PC-3 (cell line): ENCODE results near the gene EXOC7. TPM values are rescaled to one million over a fixed set of nuclear protein-coding genes. Genes with fewer than 3 reads are reported as not detected.
A peak's percentile ranks its signal among the peaks of the same experiment; 100 is the strongest.

Source experiments
- ATAC-seq: fragments of 200-7000 bp; cut with Tn5 transposase; 2 replicates; pipeline ENCODE4 v1.9.1; 2020; ENCODE audit warnings: mild to moderate bottlenecking, moderate library complexity
- BruUV-seq: library from RNA; stranded (reverse); fragments of 400-500 nt; replicated peaks from 2 replicates; lab custom pipeline; 2021; lab: Mats Ljungman, UMichigan
- CTCF ChIA-PET: fragments of 300-600 bp; sonication (Branson Sonifier 250); formaldehyde crosslinking; loops from one replicate; lab custom pipeline; 2022; ENCODE audit warnings: antibody characterized with exemption; lab: Charles Lee
- POLR2A ChIA-PET: fragments of 300-600 bp; sonication (Branson Sonifier 250); formaldehyde crosslinking; loops from one replicate; lab custom pipeline; 2022; ENCODE audit warnings: antibody characterized with exemption; ENCODE audit not compliant: unreplicated experiment; lab: Charles Lee
- DNase-seq: peaks from one replicate; pipeline ENCODE4 v3.0.0-alpha.2; 2015
- H2AFZ ChIP-seq: fragments of 300-600 bp; sonication (generic); 2 replicates; pipeline ENCODE4 v1.6.0; 2016; ENCODE audit warnings: antibody characterized with exemption, low read length
- H3F3A ChIP-seq: fragments of 300-600 bp; sonication (generic); one replicate; pipeline ENCODE4 v1.6.0; 2017; ENCODE audit warnings: antibody characterized with exemption, low read length, control low read depth, mild to moderate bottlenecking; ENCODE audit not compliant: unreplicated experiment
- H3K27ac ChIP-seq: fragments of 300-600 bp; sonication (generic); 2 replicates; pipeline ENCODE4 v1.5.1; 2016; ENCODE audit warnings: mild to moderate bottlenecking, low read length
- H3K27me3 ChIP-seq: fragments of 300-600 bp; sonication (generic); 2 replicates; pipeline ENCODE4 v1.6.1; 2016; ENCODE audit warnings: low read length, mixed read lengths
- H3K36me3 ChIP-seq: fragments of 300-600 bp; sonication (generic); 2 replicates; pipeline ENCODE4 v1.6.1; 2016; ENCODE audit warnings: low read depth, mixed run types, low read length, mixed read lengths
- H3K4me1 ChIP-seq: fragments of 300-600 bp; sonication (generic); 2 replicates; pipeline ENCODE4 v1.5.1; 2016; ENCODE audit warnings: low read length; ENCODE audit not compliant: insufficient read depth
- H3K4me2 ChIP-seq: fragments of 300-600 bp; sonication (generic); 2 replicates; pipeline ENCODE4 v1.6.0; 2016; ENCODE audit warnings: low read length
- H3K4me3 ChIP-seq: fragments of 300-600 bp; sonication (generic); 2 replicates; pipeline ENCODE4 v1.5.1; 2016; ENCODE audit warnings: mild to moderate bottlenecking, low read length, mixed read lengths
- H3K79me2 ChIP-seq: fragments of 300-600 bp; sonication (generic); 2 replicates; pipeline ENCODE4 v1.6.1; 2017; ENCODE audit warnings: low read length, mixed read lengths
- H3K9ac ChIP-seq: fragments of 300-600 bp; sonication (generic); 2 replicates; pipeline ENCODE4 v1.6.0; 2016; ENCODE audit warnings: mild to moderate bottlenecking, low read length
- H3K9me2 ChIP-seq: fragments of 300-600 bp; sonication (generic); replicated peaks from 2 replicates; pipeline ENCODE4 v1.6.1; 2016; ENCODE audit warnings: mixed run types, low read length, mixed read lengths
- H3K9me3 ChIP-seq: fragments of 300-600 bp; sonication (generic); 2 replicates; pipeline ENCODE4 v1.6.1; 2016; ENCODE audit warnings: low read length, mixed read lengths
- H4K20me1 ChIP-seq: fragments of 300-600 bp; sonication (generic); 2 replicates; pipeline ENCODE4 v1.6.1; 2016; ENCODE audit warnings: low read length, mixed read lengths
- EZH2 ChIP-seq: fragments of 300-600 bp; sonication (generic); IDR thresholded peaks from one replicate; pipeline ENCODE4 v1.6.1; 2017; ENCODE audit warnings: antibody characterized with exemption, mild to moderate bottlenecking, low read length; ENCODE audit not compliant: unreplicated experiment
- EZH2phosphoT487 ChIP-seq: fragments of 300-600 bp; sonication (generic); IDR thresholded peaks from 2 replicates; pipeline ENCODE4 v1.6.1; 2018; ENCODE audit warnings: mild to moderate bottlenecking, antibody characterized with exemption, low read length, borderline replicate concordance
- intact Hi-C: fragments of 100-400 bp; cut with micrococcal nuclease; formaldehyde crosslinking; loops from 2 replicates; pipeline ENCODE4 v1.9.0; 2023
- total RNA-seq: library from RNA; depleted of rRNA; stranded (reverse); fragments of >200 nt; gene quantifications from 2 replicates; pipeline ENCODE4 v1.2.3, GENCODE V29; 2014
- TF ChIP-seq, protein P1 (sequence below): fragments of 300-600 bp; sonication (generic); conservative IDR thresholded peaks from 2 replicates; pipeline ENCODE4 v1.5.1; 2017; ENCODE audit warnings: antibody characterized with exemption, low read depth, mild to moderate bottlenecking, low read length

Gene EXOC7
- total RNA-seq, 1 experiment from 2014 or later, result 153 TPM

DNA sequence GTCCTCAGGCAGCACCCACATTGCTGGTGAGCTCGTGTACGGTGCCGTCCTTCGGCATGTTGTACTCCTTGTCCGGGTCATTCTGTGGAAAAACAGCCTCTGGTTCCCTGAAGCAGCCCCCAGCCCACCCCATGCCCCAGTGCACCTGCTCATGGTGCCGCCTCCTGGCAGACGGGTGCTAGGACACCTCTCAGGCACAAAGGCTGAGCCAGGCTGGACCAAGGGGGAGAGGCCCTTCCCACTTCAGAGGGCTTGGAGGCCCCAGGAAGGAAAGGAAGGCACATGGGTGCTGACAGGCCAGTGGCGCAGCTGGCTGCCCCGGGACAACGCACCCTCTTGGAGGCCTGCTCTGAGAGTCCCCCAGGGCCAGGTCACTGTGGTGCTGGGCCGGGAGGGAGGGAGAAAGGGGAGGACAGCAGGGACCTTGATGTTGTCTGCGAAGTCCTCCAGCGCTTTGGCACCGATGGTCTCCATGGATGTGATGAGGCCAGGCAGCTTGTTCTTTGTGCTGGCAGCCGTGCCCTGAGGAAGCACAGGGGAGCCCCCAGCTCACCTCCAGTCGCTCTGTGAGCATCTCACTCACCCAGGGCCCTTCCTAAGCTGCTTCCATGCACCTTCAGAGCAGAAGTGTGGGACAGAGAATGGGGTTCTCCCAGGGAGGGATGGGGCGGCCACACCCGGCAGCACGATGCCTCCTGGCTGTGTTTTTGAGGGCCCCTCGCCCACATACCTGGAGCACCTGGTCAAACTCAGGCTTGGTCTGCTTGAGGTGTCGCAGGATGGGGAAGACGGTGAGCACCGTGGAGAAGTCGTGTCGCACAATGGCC is 15.3 kb downstream of the EXOC7 start:
- no peaks in the 10 kb centered on the region for H3K27me3 ChIP-seq
- no peaks in the 10 kb centered on the region for H3K79me2 ChIP-seq
- no peaks in the 10 kb centered on the region for H3K4me1 ChIP-seq
- H3K9me3 ChIP-seq, result no peaks in the 10 kb centered on the region
- H3K4me2 ChIP-seq, result no peak overlapping the region
- CTCF ChIA-PET, result no interaction called here
- no peak for DNase-seq
- H2AFZ ChIP-seq, result no peak overlapping the region
- ATAC-seq, result peak; percentile 44; the same call in 1 of the 2 replicates
- no peaks in the 10 kb centered on the region for H3K9me2 ChIP-seq
- H3K36me3 ChIP-seq, result peaks cover 64% of the 10 kb centered on the region
- TF ChIP-seq, protein P1, sequence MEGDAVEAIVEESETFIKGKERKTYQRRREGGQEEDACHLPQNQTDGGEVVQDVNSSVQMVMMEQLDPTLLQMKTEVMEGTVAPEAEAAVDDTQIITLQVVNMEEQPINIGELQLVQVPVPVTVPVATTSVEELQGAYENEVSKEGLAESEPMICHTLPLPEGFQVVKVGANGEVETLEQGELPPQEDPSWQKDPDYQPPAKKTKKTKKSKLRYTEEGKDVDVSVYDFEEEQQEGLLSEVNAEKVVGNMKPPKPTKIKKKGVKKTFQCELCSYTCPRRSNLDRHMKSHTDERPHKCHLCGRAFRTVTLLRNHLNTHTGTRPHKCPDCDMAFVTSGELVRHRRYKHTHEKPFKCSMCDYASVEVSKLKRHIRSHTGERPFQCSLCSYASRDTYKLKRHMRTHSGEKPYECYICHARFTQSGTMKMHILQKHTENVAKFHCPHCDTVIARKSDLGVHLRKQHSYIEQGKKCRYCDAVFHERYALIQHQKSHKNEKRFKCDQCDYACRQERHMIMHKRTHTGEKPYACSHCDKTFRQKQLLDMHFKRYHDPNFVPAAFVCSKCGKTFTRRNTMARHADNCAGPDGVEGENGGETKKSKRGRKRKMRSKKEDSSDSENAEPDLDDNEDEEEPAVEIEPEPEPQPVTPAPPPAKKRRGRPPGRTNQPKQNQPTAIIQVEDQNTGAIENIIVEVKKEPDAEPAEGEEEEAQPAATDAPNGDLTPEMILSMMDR, result peak; percentile 31; the same call in 1 of the 2 replicates
- no peak for TF ChIP-seq EZH2
- no TSS peak for BruUV-seq
- H3K9ac ChIP-seq, result no peak overlapping the region
- intact Hi-C loops, result no loop called here
- H4K20me1 ChIP-seq, result no peaks in the 10 kb centered on the region
- POLR2A ChIA-PET, result no interaction called here
- no peak overlapping the region for H3K27ac ChIP-seq
- H3F3A ChIP-seq, result no peaks in the 10 kb centered on the region
- H3K4me3 ChIP-seq, result no peak overlapping the region

GRCh38 chr17:76087531-76087930 is 16.1 kb downstream of the EXOC7 start:
- Histone ChIP-seq H3K9me3 (no peaks in the 10 kb centered on the region), H2AFZ (no peak overlapping the region), H3K27ac (no peak overlapping the region), H3K27me3 (no peaks in the 10 kb centered on the region), H4K20me1 (no peaks in the 10 kb centered on the region), H3K9ac (no peak overlapping the region), H3K4me2 (no peak overlapping the region), H3K9me2 (no peaks in the 10 kb centered on the region), H3K79me2 (no peaks in the 10 kb centered on the region), H3K4me3 (no peak overlapping the region), H3F3A (no peaks in the 10 kb centered on the region), H3K36me3 (peaks cover 64% of the 10 kb centered on the region), H3K4me1 (no peaks in the 10 kb centered on the region)
- no TSS peak for BruUV-seq
- DNase-seq (no peak), ATAC-seq (no peak)
- POLR2A ChIA-PET, result no interaction called here
- CTCF ChIA-PET, result no interaction called here
- TF ChIP-seq, protein P1, result no peak
- TF ChIP-seq EZH2, result no peak
- no peak for TF ChIP-seq EZH2phosphoT487
- intact Hi-C loops, result no loop called here

DNA sequence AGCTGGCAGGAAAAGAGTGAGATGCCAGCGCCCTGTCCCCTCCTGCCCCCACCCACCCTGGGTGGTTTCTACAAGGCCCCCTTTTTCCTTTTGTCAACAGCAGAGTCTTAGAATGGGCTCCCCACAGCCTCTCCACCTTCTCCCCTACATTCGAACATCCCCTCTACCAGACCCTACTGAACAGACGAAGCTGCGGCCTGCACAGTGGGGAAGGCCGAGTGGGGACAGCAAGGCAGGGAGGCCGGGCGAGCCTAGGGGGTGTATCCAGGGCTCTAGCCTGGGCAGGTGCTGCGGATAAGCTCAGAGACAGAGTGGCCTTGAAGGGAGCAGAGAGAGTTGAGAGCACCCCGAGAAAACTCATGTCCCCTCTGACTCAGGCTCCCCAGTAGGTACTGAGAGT is 17.2 kb downstream of the EXOC7 start:
- intact Hi-C loops, result no loop called here
- TF ChIP-seq, protein P1, result no peak
- TF ChIP-seq EZH2 (no peak), EZH2phosphoT487 (no peak)
- Histone ChIP-seq H2AFZ (no peak overlapping the region), H3F3A (no peaks in the 10 kb centered on the region), H3K36me3 (peaks cover 64% of the 10 kb centered on the region), H3K4me2 (no peak overlapping the region), H3K27ac (no peak overlapping the region), H4K20me1 (no peaks in the 10 kb centered on the region), H3K79me2 (no peaks in the 10 kb centered on the region), H3K4me1 (no peaks in the 10 kb centered on the region), H3K27me3 (no peaks in the 10 kb centered on the region), H3K4me3 (no peak overlapping the region), H3K9ac (no peak overlapping the region), H3K9me2 (no peaks in the 10 kb centered on the region), H3K9me3 (no peaks in the 10 kb centered on the region)
- BruUV-seq, result no TSS peak
- CTCF ChIA-PET, result no interaction called here
- ATAC-seq (no peak), DNase-seq (no peak)
- POLR2A ChIA-PET, result no interaction called here
